Spleen (tissue), 11 donors: Measurements from ENCODE around the gene TBC1D8. TPM values are rescaled to one million over a fixed set of nuclear protein-coding genes. Genes with fewer than 3 reads are reported as not detected.

Experiments used
- DNase-seq: peaks from one replicate; pipeline ENCODE4 v3.0.0-alpha.2; 2020
- H3K27ac ChIP-seq, 8 donors: fragments of 200-600 bp; sonication (generic) in 7 of 8; 1 replicate in 4 of 8; 2 replicates in 4 of 8; pipeline versions ENCODE4 v1.5.0 to v1.8.0; 2016 to 2021; ENCODE audit warnings: inconsistent platforms in 4 of 8, mild to moderate bottlenecking in 4 of 8, moderate library complexity in 1 of 8
- H3K27me3 ChIP-seq, 7 donors: fragments of 200-600 bp; sonication (generic) in 6 of 7; replicated peaks in 1 of 7; 1 replicate in 4 of 7; 2 replicates in 3 of 7; pipeline versions ENCODE4 v1.5.0 to v1.8.0; 2016 to 2021; ENCODE audit warnings: inconsistent platforms in 3 of 7, mild to moderate bottlenecking in 1 of 7
- H3K36me3 ChIP-seq, 6 donors: fragments of 200-600 bp; sonication (generic) in 5 of 6; 1 replicate in 4 of 6; 2 replicates in 2 of 6; pipeline versions ENCODE4 v1.5.0 to v1.8.0; 2016 to 2021; ENCODE audit warnings: inconsistent platforms in 2 of 6
- H3K4me1 ChIP-seq, 6 donors: fragments of 200-600 bp; sonication (generic) in 5 of 6; 1 replicate in 3 of 6; 2 replicates in 3 of 6; pipeline versions ENCODE4 v1.5.0 to v1.8.0; 2016 to 2021; ENCODE audit warnings: inconsistent platforms in 3 of 6
- H3K4me3 ChIP-seq, 8 donors: fragments of 200-600 bp; sonication (generic) in 7 of 8; 1 replicate in 4 of 8; 2 replicates in 4 of 8; pipeline versions ENCODE4 v1.5.0 to v1.8.0; 2016 to 2021; ENCODE audit warnings: inconsistent platforms in 4 of 8, mild to moderate bottlenecking in 4 of 8, moderate library complexity in 2 of 8
- H3K9me3 ChIP-seq, 8 donors: fragments of 200-600 bp; sonication (generic) in 7 of 8; 1 replicate in 4 of 8; 2 replicates in 4 of 8; pipeline versions ENCODE4 v1.5.0 to v1.8.0; 2016 to 2021; ENCODE audit warnings: inconsistent platforms in 4 of 8
- POLR2A ChIP-seq, 3 donors: fragments of 450-650 bp; IDR thresholded peaks; one replicate each; pipeline ENCODE4 v1.5.1; 2017; ENCODE audit warnings: antibody characterized with exemption in 3 of 3, mild to moderate bottlenecking in 1 of 3
- POLR2AphosphoS5 ChIP-seq, 3 donors: sonication (generic); formaldehyde crosslinking; IDR thresholded peaks; one replicate each; pipeline ENCODE4 v1.5.1; 2017; ENCODE audit warnings: antibody characterized with exemption in 3 of 3
- WGBS, 5 donors: extraction: QIAGEN DNeasy Blood & Tissue Kit in 3 of 5; methylation state at CpG; one replicate each; pipeline versions ENCODE4 v1.1.5 to v1.1.7; 2013 to 2018; 5-methylcytosine and 5-hydroxymethylcytosine counted together
- intact Hi-C: fragments of 100-400 bp; cut with DNase I; formaldehyde crosslinking; loops from one replicate; pipeline ENCODE4 v1.15.0; 2023; ENCODE audit warnings: low total_unique reads
- polyA plus RNA-seq, 3 donors: library from polyadenylated mRNA; stranded (reverse); fragments of 200-250 nt; gene quantifications; one replicate each; pipeline ENCODE4 v1.2.1, GENCODE V29; 2013
- total RNA-seq, 7 donors: library from RNA; depleted of rRNA in 3 of 7; stranded (reverse); fragments of >200 nt in 3 of 7; fragmentation: NEBNext Ultra II Directional in 4 of 7; extraction: Animal tissue kit (Norgen Biotek cat#: 25700) in 4 of 7; gene quantifications; one replicate each; pipeline versions ENCODE4 v1.1.0 to v1.2.1, GENCODE V29; 2016 to 2021
- TF ChIP-seq, protein P1 (sequence below), 11 experiments: fragments of 200-600 bp in 7 of 11; fragments of 450-650 bp in 4 of 11; sonication (generic) in 4 of 11; IDR thresholded peaks in 8 of 11; conservative IDR thresholded peaks in 3 of 11; 1 replicate in 7 of 11; 2 replicates in 4 of 11; pipeline versions ENCODE4 v1.4.0 to v1.8.0; 2016 to 2021; ENCODE audit warnings: antibody characterized with exemption in 11 of 11, inconsistent platforms in 4 of 11, mild to moderate bottlenecking in 1 of 11
- donor health status: healthy with polysubstance abuse.
- donor health status: DM: no; HTN: no; CAD: no; lungs with moderate emphysema.
- donor health status: DM: no; HTN: no; CAD: no.
- donor health status: Bipolar disorder and iron deficiency.
- donor health status: healthy.
- donor health status: DM: no; HTN: no; CAD: no.
- donor health status: DM: yes; HTN: yes; CAD: no.

TBC1D8 gene
- total and polyA plus RNA-seq, 10 donors, result 7.2 to 104 (median 40.5) TPM

DNA sequence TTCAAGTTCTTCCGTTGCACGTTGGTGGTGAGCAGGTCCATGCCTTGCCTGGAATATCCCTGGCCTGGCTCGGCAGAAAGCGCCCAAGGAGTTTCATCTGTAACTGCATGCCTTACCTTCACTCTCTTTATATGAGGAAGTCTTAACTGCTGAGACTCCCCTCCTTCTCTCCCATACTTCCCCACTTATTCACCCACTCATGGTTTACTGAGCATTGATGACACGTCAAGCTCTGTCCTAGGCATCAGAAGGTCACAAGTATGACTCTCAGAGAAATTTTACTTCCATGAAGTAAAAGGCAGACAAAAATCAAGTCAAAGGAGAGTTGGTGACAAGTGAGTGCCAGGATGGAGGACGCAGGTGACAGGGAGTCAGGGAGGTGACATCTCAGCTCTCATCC is 68.2 kb downstream of the TBC1D8 start:
- no peak for DNase-seq
- no peak for TF ChIP-seq POLR2A (IDR thresholded peaks at IDR 0.05)
- TF ChIP-seq, protein P1, sequence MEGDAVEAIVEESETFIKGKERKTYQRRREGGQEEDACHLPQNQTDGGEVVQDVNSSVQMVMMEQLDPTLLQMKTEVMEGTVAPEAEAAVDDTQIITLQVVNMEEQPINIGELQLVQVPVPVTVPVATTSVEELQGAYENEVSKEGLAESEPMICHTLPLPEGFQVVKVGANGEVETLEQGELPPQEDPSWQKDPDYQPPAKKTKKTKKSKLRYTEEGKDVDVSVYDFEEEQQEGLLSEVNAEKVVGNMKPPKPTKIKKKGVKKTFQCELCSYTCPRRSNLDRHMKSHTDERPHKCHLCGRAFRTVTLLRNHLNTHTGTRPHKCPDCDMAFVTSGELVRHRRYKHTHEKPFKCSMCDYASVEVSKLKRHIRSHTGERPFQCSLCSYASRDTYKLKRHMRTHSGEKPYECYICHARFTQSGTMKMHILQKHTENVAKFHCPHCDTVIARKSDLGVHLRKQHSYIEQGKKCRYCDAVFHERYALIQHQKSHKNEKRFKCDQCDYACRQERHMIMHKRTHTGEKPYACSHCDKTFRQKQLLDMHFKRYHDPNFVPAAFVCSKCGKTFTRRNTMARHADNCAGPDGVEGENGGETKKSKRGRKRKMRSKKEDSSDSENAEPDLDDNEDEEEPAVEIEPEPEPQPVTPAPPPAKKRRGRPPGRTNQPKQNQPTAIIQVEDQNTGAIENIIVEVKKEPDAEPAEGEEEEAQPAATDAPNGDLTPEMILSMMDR (IDR thresholded peaks at IDR 0.05 in 8 of 11, conservative IDR thresholded peaks at IDR 0.05 in 3 of 11), result no peak
- TF ChIP-seq POLR2AphosphoS5 (IDR thresholded peaks at IDR 0.05), result no peak
- Histone ChIP-seq H3K27me3 (no peaks in the 10 kb centered on the region), H3K9me3 (no peaks in the 10 kb centered on the region), H3K36me3 (peaks cover 0 to 35% (median 0%) of the 10 kb centered on the region in 6 donors), H3K27ac (no peak overlapping the region), H3K4me1 (no peaks in the 10 kb centered on the region), H3K4me3 (no peak overlapping the region)
- 89 to 98% (median 93%) methylated on average over 6 of the region's 6 CpGs for WGBS, 5 donors
- intact Hi-C loops, result no loop called here

DNA sequence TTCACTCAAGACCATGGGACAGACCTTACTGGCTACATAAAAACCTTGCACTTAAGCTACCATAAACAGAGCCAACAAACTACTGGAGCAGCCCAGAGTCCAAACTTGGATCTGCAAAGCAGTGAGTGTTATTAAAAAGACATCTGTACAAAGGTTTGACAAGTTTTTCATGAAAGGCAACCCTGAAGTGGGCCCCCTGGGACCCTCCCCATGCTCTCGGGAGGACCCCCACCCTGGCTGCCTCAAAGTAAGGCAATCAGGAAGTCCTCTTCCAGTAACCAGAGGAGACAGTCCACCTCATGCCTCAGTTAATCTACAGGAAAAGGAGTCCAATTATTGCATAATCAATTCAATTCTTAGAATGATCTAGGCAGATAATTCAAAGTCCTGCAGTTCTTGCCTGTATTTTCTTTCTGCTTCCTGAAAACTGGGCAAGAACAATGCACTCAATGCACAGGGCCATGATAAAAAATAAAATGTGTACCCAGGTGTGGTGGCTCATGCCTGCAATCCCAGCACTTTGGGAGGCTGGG is 69.7 kb downstream of the TBC1D8 start:
- WGBS, 5 donors, result 50 to 80% (median 75%) methylated on average over 1 of the region's 1 CpG
- intact Hi-C loops, result no loop called here
- Histone ChIP-seq H3K9me3 (no peaks in the 10 kb centered on the region), H3K27me3 (no peaks in the 10 kb centered on the region), H3K36me3 (peaks cover 0 to 30% (median 0%) of the 10 kb centered on the region in 6 donors), H3K27ac (no peak overlapping the region), H3K4me3 (no peak overlapping the region), H3K4me1 (no peaks in the 10 kb centered on the region)
- no peak for TF ChIP-seq POLR2A (IDR thresholded peaks at IDR 0.05)
- TF ChIP-seq, protein P1 (IDR thresholded peaks at IDR 0.05 in 8 of 11, conservative IDR thresholded peaks at IDR 0.05 in 3 of 11), result no peak
- TF ChIP-seq POLR2AphosphoS5 (IDR thresholded peaks at IDR 0.05), result no peak
- no peak for DNase-seq

DNA sequence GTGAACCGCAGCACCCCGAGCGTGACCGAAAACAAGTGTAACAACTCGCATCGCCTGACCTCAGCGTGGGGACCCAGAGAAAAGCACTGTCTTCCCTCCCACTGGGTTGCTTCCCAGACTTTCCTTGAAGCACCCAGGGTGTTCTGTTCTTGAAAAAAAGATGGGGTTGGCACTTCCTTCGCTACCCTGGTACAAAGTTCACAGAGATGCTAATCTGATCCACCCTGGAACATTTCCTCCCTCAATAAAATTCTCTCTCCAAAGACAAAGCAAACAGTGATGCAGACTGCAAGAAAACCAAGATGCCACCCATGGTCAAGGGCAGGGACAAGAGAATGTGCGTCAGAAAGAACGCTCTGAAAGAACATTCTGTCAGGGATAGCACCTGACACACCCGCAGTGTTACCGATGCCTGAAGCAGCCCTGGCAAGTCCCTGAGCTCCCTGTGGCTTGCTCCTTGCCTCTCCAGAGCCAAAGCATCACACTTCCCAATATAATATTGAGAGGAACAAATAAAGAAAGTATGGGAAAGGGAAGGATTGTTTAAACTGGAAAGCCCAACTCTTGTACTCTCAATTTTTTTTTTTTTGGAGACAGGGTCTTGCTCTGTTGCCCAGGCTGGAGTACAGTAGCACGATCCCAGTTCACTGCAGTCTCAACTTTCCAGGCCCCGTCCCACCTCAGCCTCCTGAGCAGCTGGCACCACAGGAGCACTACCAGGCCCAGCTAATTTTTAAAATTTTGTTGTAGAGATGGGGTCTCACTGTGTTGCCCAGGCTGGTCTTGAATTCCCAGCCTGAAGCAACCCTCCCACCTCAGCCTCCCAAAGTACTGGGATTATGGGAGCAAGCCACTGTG is 70.7 kb downstream of the TBC1D8 start:
- intact Hi-C loops, result no loop called here
- no peaks in the 10 kb centered on the region for H3K4me1 ChIP-seq
- no peak overlapping the region for H3K27ac ChIP-seq
- no peaks in the 10 kb centered on the region for H3K9me3 ChIP-seq
- H3K27me3 ChIP-seq, result no peaks in the 10 kb centered on the region
- TF ChIP-seq POLR2AphosphoS5 (IDR thresholded peaks at IDR 0.05), result no peak
- peaks cover 0 to 25% (median 0%) of the 10 kb centered on the region in 6 donors for H3K36me3 ChIP-seq
- no peak overlapping the region for H3K4me3 ChIP-seq
- 92 to 97% (median 95%) methylated on average over 14 of the region's 14 CpGs for WGBS, 5 donors
- no peak for DNase-seq

DNA sequence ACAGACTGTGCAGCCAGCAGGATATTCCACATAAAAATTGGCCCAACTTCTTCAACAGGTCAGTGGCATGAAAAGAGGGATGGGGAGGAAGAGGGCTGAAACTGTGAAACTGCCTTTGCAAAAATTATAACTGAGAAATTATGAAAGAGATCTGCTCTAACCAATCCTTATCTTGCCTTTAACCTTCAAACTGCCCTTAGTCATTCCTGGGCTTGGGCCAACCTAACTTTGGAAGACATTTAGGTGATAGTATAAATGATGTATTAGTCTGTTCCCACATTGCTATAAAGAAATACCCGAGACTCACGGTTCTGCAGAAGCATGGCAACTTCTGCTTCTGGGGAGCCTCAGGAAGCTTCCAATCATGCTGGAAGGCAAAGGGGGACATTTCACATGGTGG is 74.6 kb downstream of the TBC1D8 start:
- no peak for TF ChIP-seq POLR2A (IDR thresholded peaks at IDR 0.05)
- TF ChIP-seq, protein P1 (IDR thresholded peaks at IDR 0.05 in 8 of 11, conservative IDR thresholded peaks at IDR 0.05 in 3 of 11), result no peak
- no peak for TF ChIP-seq POLR2AphosphoS5 (IDR thresholded peaks at IDR 0.05)
- Histone ChIP-seq H3K4me1 (no peaks in the 10 kb centered on the region), H3K9me3 (peaks cover 0 to 13% (median 4%) of the 10 kb centered on the region in 8 donors), H3K27ac (no peak overlapping the region), H3K36me3 (no peaks in the 10 kb centered on the region), H3K27me3 (no peaks in the 10 kb centered on the region), H3K4me3 (no peak overlapping the region)
- intact Hi-C loops, result no loop called here
- WGBS, 5 donors, result 52 to 85% (median 70%) methylated on average over 2 of the region's 2 CpGs
- no peak for DNase-seq
